ENCODE results near the gene DHRSX.
"Not testable (repeated sequence)": the region's sequence is repeated elsewhere in the genome, so short reads cannot be mapped to it uniquely, and the experiment has no call there.

Gene DHRSX

DNA sequence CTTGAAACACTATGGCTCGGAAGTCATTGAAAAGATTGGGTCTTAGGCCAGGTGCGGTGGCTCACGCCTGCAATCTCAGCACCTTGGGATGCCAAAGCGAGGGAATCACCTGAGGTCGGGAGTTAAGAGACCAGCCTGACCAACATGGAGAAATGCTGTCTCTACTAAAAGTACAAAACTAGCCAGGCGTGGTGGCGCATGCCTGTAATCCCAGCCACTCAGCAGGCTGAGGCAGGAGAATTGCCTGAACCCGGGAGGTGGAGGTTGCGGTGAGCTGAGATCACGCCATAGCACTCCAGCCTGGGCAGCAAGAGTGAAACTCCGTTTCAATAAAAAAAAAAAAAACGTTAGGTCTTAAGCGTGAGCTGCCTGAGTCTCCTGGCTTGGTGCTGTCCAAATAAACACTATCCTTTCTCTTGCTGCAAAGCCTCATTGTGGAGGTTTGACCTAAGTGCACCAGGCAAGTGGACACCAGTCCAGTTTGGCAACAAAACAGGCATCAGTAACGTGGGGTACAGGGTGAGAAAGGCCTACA is 185.9 kb downstream of the DHRSX start:
- DNase-seq, result no peak
- no peak overlapping the region for H3K4ac ChIP-seq (ENCODE audit: low read depth, low read length)
- H3K36me3 ChIP-seq (ENCODE audit: control insufficient read depth, insufficient read depth, low read length), result no peaks in the 10 kb centered on the region
- WGBS (ENCODE audit: extremely low coverage, insufficient coverage, low lambda C conversion rate), result no CpG with 5 or more reads among the region's 14 CpGs
- no peak overlapping the region for H3K27ac ChIP-seq (ENCODE audit: low read depth, low read length)
- H3K23ac ChIP-seq (ENCODE audit: low read length), result no peak overlapping the region
- peaks cover 2% of the 10 kb centered on the region for H3K4me1 ChIP-seq (ENCODE audit: control insufficient read depth, low read depth, low read length)
- no peaks in the 10 kb centered on the region for H3K79me1 ChIP-seq (ENCODE audit: low read length)
- no peak overlapping the region for H2BK15ac ChIP-seq (replicated peaks; ENCODE audit: low read depth)
- H3K4me3 ChIP-seq (ENCODE audit: low read length), result no peak overlapping the region
- H4K8ac ChIP-seq (ENCODE audit: low read depth, low read length), result no peak overlapping the region
- H3K18ac ChIP-seq (ENCODE audit: low read length), result no peak overlapping the region
- no peak overlapping the region for H2AK5ac ChIP-seq (ENCODE audit: low read length)
- no peak overlapping the region for H3K4me2 ChIP-seq (ENCODE audit: low read length)
- no peak overlapping the region for H2BK5ac ChIP-seq (ENCODE audit: low read length)
- no peak overlapping the region for H3K56ac ChIP-seq (ENCODE audit: low read length)
- H3K27me3 ChIP-seq (ENCODE audit: insufficient read depth, low read length, poor library complexity), result no peaks in the 10 kb centered on the region
- H4K5ac ChIP-seq (ENCODE audit: low read length), result no peak overlapping the region
- H3K79me2 ChIP-seq (ENCODE audit: control insufficient read depth, insufficient read depth, low read length), result no peaks in the 10 kb centered on the region
- H3K9ac ChIP-seq (ENCODE audit: low read length), result no peak overlapping the region
- no peak overlapping the region for H2BK120ac ChIP-seq (ENCODE audit: low read depth, low read length)

DNA sequence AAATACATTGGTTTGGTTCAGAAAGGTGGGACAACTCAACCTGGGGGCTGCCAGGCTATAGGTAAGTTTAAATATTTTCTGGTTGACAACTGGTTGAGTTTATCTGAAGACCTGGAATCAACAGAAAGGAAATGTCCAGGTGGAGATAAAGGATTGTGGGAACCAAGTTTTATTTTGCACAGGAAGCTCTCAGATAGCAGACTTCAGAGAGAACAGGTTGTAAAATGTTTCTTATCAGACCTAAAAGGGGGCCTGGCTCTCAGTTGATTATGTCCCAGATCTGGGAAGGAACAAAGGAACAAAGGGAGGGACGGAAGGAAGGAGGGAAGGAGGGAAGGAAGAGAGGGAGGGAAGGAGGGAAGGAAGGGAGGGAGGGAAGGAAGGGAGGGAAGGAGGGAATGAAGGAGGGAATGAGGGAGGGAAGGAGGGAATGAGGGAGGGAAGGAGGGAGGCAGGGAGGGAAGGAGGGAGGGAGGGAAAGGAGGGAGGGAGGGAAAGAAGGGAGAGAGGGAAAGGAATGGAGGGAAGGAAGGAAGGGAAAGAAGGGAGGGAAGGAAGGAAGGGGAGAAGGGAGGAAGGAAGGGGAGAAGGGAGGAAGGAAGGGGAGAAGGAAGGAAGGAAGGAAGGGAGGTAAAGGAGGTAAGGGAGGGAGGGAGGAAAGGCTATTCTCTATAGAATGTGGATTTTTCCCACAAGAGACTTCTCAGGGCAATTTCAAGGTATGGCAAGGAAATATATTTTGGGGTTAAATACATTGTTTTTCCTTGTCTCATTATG is 186.7 kb downstream of the DHRSX start:
- H2BK120ac ChIP-seq (ENCODE audit: low read depth, low read length), result no peak overlapping the region
- H3K27ac ChIP-seq (ENCODE audit: low read depth, low read length), result no peak overlapping the region
- no peak overlapping the region for H4K5ac ChIP-seq (ENCODE audit: low read length)
- no peak overlapping the region for H3K18ac ChIP-seq (ENCODE audit: low read length)
- H2AK5ac ChIP-seq (ENCODE audit: low read length), result no peak overlapping the region
- peaks cover 2% of the 10 kb centered on the region for H3K4me1 ChIP-seq (ENCODE audit: control insufficient read depth, low read depth, low read length)
- H2BK5ac ChIP-seq (ENCODE audit: low read length), result no peak overlapping the region
- H3K56ac ChIP-seq (ENCODE audit: low read length), result no peak overlapping the region
- no peak overlapping the region for H4K8ac ChIP-seq (ENCODE audit: low read depth, low read length)
- H3K27me3 ChIP-seq (ENCODE audit: insufficient read depth, low read length, poor library complexity), result no peaks in the 10 kb centered on the region
- H3K79me2 ChIP-seq (ENCODE audit: control insufficient read depth, insufficient read depth, low read length), result no peaks in the 10 kb centered on the region
- H3K36me3 ChIP-seq (ENCODE audit: control insufficient read depth, insufficient read depth, low read length), result no peaks in the 10 kb centered on the region
- H3K79me1 ChIP-seq (ENCODE audit: low read length), result no peaks in the 10 kb centered on the region
- H3K4ac ChIP-seq (ENCODE audit: low read depth, low read length), result no peak overlapping the region
- no CpG with 5 or more reads among the region's 1 CpG for WGBS (ENCODE audit: extremely low coverage, insufficient coverage, low lambda C conversion rate)
- no peak overlapping the region for H3K9ac ChIP-seq (ENCODE audit: low read length)
- H3K23ac ChIP-seq (ENCODE audit: low read length), result no peak overlapping the region
- DNase-seq, result no peak
- H2BK15ac ChIP-seq (replicated peaks; ENCODE audit: low read depth), result no peak overlapping the region
- no peak overlapping the region for H3K4me2 ChIP-seq (ENCODE audit: low read length)
- H3K4me3 ChIP-seq (ENCODE audit: low read length), result no peak overlapping the region

DNA sequence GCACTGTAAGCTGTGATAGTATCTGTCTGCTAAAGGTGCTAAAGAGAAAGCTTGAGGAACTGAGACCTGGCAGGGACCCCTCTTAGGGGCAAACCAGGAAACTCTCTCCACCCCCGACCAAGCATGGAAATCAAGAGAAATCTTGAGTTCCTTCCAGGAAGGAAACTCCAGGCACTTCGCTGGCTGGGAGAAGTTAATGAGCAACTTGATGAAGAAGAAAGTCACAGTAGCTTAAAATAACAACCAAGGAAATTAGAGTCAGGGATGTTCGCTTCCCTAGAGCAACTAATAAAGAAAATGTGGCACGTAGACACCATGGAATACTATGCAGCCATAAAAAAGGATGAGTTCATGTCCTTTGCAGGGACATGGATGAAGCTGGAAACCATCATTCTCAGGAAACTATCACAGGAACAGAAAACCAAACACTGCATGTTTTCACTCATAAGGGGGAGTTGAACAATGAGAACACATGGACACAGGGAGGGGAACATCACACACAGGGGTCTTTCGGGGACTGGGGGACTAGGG is 188.7 kb downstream of the DHRSX start:
- not testable (repeated sequence) for H3K56ac ChIP-seq (ENCODE audit: low read length)
- H3K27ac ChIP-seq (ENCODE audit: low read depth, low read length), result peak overlapping the region; percentile 53
- WGBS (ENCODE audit: extremely low coverage, insufficient coverage, low lambda C conversion rate), result no CpG with 5 or more reads among the region's 5 CpGs

DNA sequence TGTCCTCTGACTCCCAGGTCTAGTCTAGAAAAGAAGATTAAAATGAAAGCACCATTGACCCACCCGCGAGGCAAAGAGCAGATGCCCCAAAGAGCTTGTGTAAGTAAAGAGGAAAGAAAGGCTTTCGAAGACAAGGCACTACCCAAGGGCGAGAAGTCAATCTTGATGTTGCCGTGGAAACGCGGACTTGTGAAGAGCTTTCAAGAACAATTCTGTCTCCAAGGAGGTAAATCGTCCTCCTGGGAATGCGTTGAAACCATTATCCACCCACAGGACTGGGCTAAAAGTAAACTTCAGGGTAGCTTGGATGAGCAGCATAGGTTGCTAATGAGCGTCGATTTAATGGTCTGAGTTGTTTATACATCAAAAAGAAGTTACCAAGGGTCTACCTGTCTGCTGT is 189.3 kb downstream of the DHRSX start:
- Histone ChIP-seq H3K36me3 (ENCODE audit: control insufficient read depth, insufficient read depth, low read length) (no peaks in the 10 kb centered on the region), H2BK15ac (replicated peaks; ENCODE audit: low read depth) (no peak overlapping the region), H2AK5ac (ENCODE audit: low read length) (no peak overlapping the region), H3K4me2 (ENCODE audit: low read length) (no peak overlapping the region), H3K27me3 (ENCODE audit: insufficient read depth, low read length, poor library complexity) (no peaks in the 10 kb centered on the region), H3K27ac (ENCODE audit: low read depth, low read length) (peak overlapping the region; percentile 53), H3K18ac (ENCODE audit: low read length) (no peak overlapping the region), H4K5ac (ENCODE audit: low read length) (no peak overlapping the region), H2BK120ac (ENCODE audit: low read depth, low read length) (no peak overlapping the region), H2BK5ac (ENCODE audit: low read length) (no peak overlapping the region), H3K79me1 (ENCODE audit: low read length) (no peaks in the 10 kb centered on the region), H3K79me2 (ENCODE audit: control insufficient read depth, insufficient read depth, low read length) (no peaks in the 10 kb centered on the region), H3K4me1 (ENCODE audit: control insufficient read depth, low read depth, low read length) (peaks cover 2% of the 10 kb centered on the region), H3K23ac (ENCODE audit: low read length) (no peak overlapping the region), H4K8ac (ENCODE audit: low read depth, low read length) (no peak overlapping the region), H3K9ac (ENCODE audit: low read length) (no peak overlapping the region), H3K4ac (ENCODE audit: low read depth, low read length) (no peak overlapping the region), H3K4me3 (ENCODE audit: low read length) (no peak overlapping the region), H3K56ac (ENCODE audit: low read length) (no peak overlapping the region)
- DNase-seq, result peak; percentile 98
- no CpG with 5 or more reads among the region's 11 CpGs for WGBS (ENCODE audit: extremely low coverage, insufficient coverage, low lambda C conversion rate)

More for the DNA sequence above, 188.7 kb downstream of the DHRSX start:
- not testable (repeated sequence) for H3K27me3 ChIP-seq (ENCODE audit: insufficient read depth, low read length, poor library complexity); H3K79me1 ChIP-seq (ENCODE audit: low read length); H3K4me1 ChIP-seq (ENCODE audit: control insufficient read depth, low read depth, low read length); H3K79me2 ChIP-seq (ENCODE audit: control insufficient read depth, insufficient read depth, low read length); H2BK15ac ChIP-seq (replicated peaks; ENCODE audit: low read depth); H3K4me2 ChIP-seq (ENCODE audit: low read length); H4K5ac ChIP-seq (ENCODE audit: low read length); H2AK5ac ChIP-seq (ENCODE audit: low read length); H3K36me3 ChIP-seq (ENCODE audit: control insufficient read depth, insufficient read depth, low read length); H2BK120ac ChIP-seq (ENCODE audit: low read depth, low read length); H4K8ac ChIP-seq (ENCODE audit: low read depth, low read length); H2BK5ac ChIP-seq (ENCODE audit: low read length); H3K23ac ChIP-seq (ENCODE audit: low read length); DNase-seq; H3K4ac ChIP-seq (ENCODE audit: low read depth, low read length); H3K18ac ChIP-seq (ENCODE audit: low read length); H3K9ac ChIP-seq (ENCODE audit: low read length); H3K4me3 ChIP-seq (ENCODE audit: low read length)

DNA sequence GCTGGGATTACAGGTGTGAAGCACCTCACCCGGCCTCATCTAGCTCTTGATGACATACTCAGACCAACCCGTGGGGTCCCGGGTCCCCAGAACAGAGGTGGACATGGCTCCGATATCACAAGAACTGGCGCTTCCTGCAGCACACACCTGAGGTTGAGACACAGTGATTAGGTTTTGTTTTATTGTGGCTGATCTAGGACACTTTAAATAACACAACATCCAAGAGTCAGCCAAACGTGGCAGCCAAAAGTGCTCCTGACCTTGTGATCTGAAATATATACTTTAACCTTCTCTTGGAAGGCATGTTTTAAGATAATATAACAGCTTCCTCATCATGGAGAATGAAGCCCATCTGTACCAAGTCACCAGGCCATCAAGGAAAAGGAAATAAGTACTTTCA is 198.9 kb downstream of the DHRSX start:
- no peak for DNase-seq
- H4K5ac ChIP-seq (ENCODE audit: low read length), result no peak overlapping the region
- WGBS (ENCODE audit: extremely low coverage, insufficient coverage, low lambda C conversion rate), result no CpG with 5 or more reads among the region's 6 CpGs

More for the DNA sequence above, 198.9 kb downstream of the DHRSX start:
- Histone ChIP-seq H2BK5ac (ENCODE audit: low read length) (no peak overlapping the region), H2AK5ac (ENCODE audit: low read length) (no peak overlapping the region), H3K56ac (ENCODE audit: low read length) (no peak overlapping the region), H2BK120ac (ENCODE audit: low read depth, low read length) (no peak overlapping the region), H3K27me3 (ENCODE audit: insufficient read depth, low read length, poor library complexity) (no peaks in the 10 kb centered on the region), H3K36me3 (ENCODE audit: control insufficient read depth, insufficient read depth, low read length) (no peaks in the 10 kb centered on the region), H3K4me2 (ENCODE audit: low read length) (no peak overlapping the region), H2BK15ac (replicated peaks; ENCODE audit: low read depth) (no peak overlapping the region), H3K4me3 (ENCODE audit: low read length) (no peak overlapping the region), H3K4me1 (ENCODE audit: control insufficient read depth, low read depth, low read length) (no peaks in the 10 kb centered on the region), H3K23ac (ENCODE audit: low read length) (no peak overlapping the region), H3K4ac (ENCODE audit: low read depth, low read length) (no peak overlapping the region), H3K79me2 (ENCODE audit: control insufficient read depth, insufficient read depth, low read length) (no peaks in the 10 kb centered on the region), H4K8ac (ENCODE audit: low read depth, low read length) (no peak overlapping the region), H3K79me1 (ENCODE audit: low read length) (no peaks in the 10 kb centered on the region), H3K18ac (ENCODE audit: low read length) (no peak overlapping the region), H3K27ac (ENCODE audit: low read depth, low read length) (no peak overlapping the region), H3K9ac (ENCODE audit: low read length) (no peak overlapping the region)
